MM.1S (cell line): ENCODE measurements around the gene CAV1.
A peak's percentile ranks its signal among the peaks of the same experiment; 100 is the strongest.

Experiments used
- EZH2phosphoT487 ChIP-seq: fragments of 300-600 bp; sonication (generic); IDR thresholded peaks from 2 replicates; pipeline ENCODE4 v1.6.1; 2018; ENCODE audit warnings: antibody characterized with exemption, low read length
- TF ChIP-seq, protein P1 (sequence below): fragments of 300-600 bp; sonication (generic); IDR thresholded peaks from 2 replicates; pipeline ENCODE4 v1.5.1; 2016; ENCODE audit warnings: antibody characterized with exemption, low read length, mixed read lengths

DNA sequence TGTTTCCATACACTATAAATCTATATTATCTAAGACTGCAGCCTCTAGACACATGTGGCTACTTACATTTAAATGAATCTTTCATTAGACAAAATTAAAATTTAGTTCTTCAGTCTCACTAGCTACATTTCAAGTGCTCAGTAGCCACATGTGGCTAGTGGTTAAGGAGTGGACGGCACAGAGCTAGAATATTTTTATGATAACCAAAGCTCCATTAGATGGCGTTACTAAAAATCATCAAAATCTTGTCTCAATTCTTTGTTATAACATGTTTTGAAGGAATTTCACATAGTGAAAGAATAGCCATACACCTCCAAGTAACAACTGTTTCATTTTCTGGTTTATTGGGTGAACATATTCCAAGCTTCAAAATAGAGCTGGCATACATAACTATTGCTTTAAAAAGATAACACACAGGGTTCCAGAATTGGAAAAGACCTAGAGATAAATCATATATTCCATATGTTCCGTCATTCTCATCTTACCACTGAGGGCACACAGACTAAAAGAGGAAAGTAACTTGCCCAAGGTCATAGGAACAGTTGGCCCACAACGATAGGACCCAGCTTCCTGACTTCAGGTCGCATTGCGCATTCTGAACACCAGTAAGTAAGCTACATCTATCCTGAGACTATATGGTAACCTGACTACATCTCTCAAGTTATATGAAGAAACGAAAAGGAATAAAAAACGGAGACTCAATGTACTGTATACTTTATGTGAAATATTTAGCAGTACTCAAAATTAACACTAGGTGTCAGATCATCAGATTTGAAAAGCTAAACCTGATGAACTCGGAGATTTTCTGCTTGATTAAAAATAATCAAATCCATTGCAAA lies 66.6 kb downstream of the CAV1 start:
- TF ChIP-seq EZH2phosphoT487 = no peak
- TF ChIP-seq, protein P1, sequence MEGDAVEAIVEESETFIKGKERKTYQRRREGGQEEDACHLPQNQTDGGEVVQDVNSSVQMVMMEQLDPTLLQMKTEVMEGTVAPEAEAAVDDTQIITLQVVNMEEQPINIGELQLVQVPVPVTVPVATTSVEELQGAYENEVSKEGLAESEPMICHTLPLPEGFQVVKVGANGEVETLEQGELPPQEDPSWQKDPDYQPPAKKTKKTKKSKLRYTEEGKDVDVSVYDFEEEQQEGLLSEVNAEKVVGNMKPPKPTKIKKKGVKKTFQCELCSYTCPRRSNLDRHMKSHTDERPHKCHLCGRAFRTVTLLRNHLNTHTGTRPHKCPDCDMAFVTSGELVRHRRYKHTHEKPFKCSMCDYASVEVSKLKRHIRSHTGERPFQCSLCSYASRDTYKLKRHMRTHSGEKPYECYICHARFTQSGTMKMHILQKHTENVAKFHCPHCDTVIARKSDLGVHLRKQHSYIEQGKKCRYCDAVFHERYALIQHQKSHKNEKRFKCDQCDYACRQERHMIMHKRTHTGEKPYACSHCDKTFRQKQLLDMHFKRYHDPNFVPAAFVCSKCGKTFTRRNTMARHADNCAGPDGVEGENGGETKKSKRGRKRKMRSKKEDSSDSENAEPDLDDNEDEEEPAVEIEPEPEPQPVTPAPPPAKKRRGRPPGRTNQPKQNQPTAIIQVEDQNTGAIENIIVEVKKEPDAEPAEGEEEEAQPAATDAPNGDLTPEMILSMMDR = peak; percentile 78
